Ishikawa (cell line): Measurements from ENCODE around the gene DDIAS.

Experiments
- CEBPB ChIP-seq: IDR thresholded peaks from 2 replicates; pipeline ENCODE4 v1.6.1; 2012
- CREB1 ChIP-seq: IDR thresholded peaks from 2 replicates; pipeline ENCODE4 v1.6.1; 2012; ENCODE audit warnings: low read depth
- EGR1 ChIP-seq: IDR thresholded peaks from 2 replicates; pipeline ENCODE4 v1.6.1; 2012
- EP300 ChIP-seq: IDR thresholded peaks from 2 replicates; pipeline ENCODE4 v1.6.1; 2012; ENCODE audit warnings: borderline replicate concordance
- FOXM1 ChIP-seq: IDR thresholded peaks from 2 replicates; pipeline ENCODE4 v1.6.1; 2012; ENCODE audit warnings: low read depth, borderline replicate concordance
- MAX ChIP-seq: IDR thresholded peaks from 2 replicates; pipeline ENCODE4 v1.6.1; 2012
- NFIC ChIP-seq: IDR thresholded peaks from 2 replicates; pipeline ENCODE4 v1.6.1; 2012
- RAD21 ChIP-seq: IDR thresholded peaks from 2 replicates; pipeline ENCODE4 v1.6.1; 2012; ENCODE audit warnings: low read depth
- REST ChIP-seq: IDR thresholded peaks from 2 replicates; pipeline ENCODE4 v1.6.1; 2012; ENCODE audit warnings: low read depth, mild to moderate bottlenecking
- TAF1 ChIP-seq: IDR thresholded peaks from 2 replicates; pipeline ENCODE4 v1.6.1; 2012; ENCODE audit warnings: low read depth, mild to moderate bottlenecking
- TCF12 ChIP-seq: IDR thresholded peaks from 2 replicates; pipeline ENCODE4 v1.6.1; 2012; ENCODE audit warnings: low read depth
- TEAD4 ChIP-seq: IDR thresholded peaks from 2 replicates; pipeline ENCODE4 v1.6.1; 2012
- USF1 ChIP-seq: IDR thresholded peaks from 2 replicates; pipeline ENCODE4 v1.6.1; 2012
- YY1 ChIP-seq: IDR thresholded peaks from 2 replicates; pipeline ENCODE4 v1.6.1; 2012; ENCODE audit warnings: low read depth
- ZBTB7A ChIP-seq: IDR thresholded peaks from 2 replicates; pipeline ENCODE4 v1.6.1; 2012; ENCODE audit warnings: low read depth

Gene DDIAS

GRCh38 chr11:82980292-82980691 lies 78.8 kb downstream of the DDIAS start:
- no peak for TF ChIP-seq TCF12
- no peak for TF ChIP-seq FOXM1
- no peak for TF ChIP-seq CREB1
- no peak for TF ChIP-seq CEBPB

GRCh38 chr11:82980947-82981346 lies 79.4 kb downstream of the DDIAS start:
- TF ChIP-seq REST = no peak
- no peak for TF ChIP-seq YY1
- no peak for TF ChIP-seq TCF12
- TF ChIP-seq TAF1 = no peak
- no peak for TF ChIP-seq TEAD4
- no peak for TF ChIP-seq EGR1
- no peak for TF ChIP-seq FOXM1
- TF ChIP-seq NFIC = no peak
- no peak for TF ChIP-seq MAX
- no peak for TF ChIP-seq RAD21
- no peak for TF ChIP-seq CREB1
- TF ChIP-seq EP300 = no peak
- no peak for TF ChIP-seq USF1
- no peak for TF ChIP-seq CEBPB
- TF ChIP-seq ZBTB7A = no peak

- TF ChIP-seq EP300 = no peak
- no peak for TF ChIP-seq MAX
Observed at GRCh38 chr11:82981852-82982251, 80.3 kb downstream of the DDIAS start.
